GM12878 (cell line): ENCODE data around the gene EFCAB8. TPM values are rescaled to one million over a fixed set of nuclear protein-coding genes. Genes with fewer than 3 reads are reported as not detected.

ENCODE experiments used
- ATAC-seq: fragments of 200-7000 bp; cut with Tn5 transposase; 3 replicates; pipeline ENCODE4 v1.9.1; 2020; ENCODE audit warnings: mild to moderate bottlenecking, moderate library complexity
- BruUV-seq: library from RNA; stranded (reverse); fragments of 400-500 nt; replicated peaks from 2 replicates; lab custom pipeline; 2021; lab: Mats Ljungman, UMichigan
- CTCF ChIA-PET: fragments of 300-600 bp; sonication (Branson Sonifier 250); formaldehyde crosslinking; extraction: SDS; loops from one replicate; lab custom pipeline; 2021; ENCODE audit warnings: inconsistent platforms; lab: Yijun Ruan, JAX
- POLR2A ChIA-PET: fragments of 350-600 bp; formaldehyde crosslinking; extraction: SDS; loops from one replicate; lab custom pipeline; 2021; ENCODE audit warnings: inconsistent platforms; lab: Charles Lee
- RAD21 ChIA-PET: fragments of 300-600 bp; sonication (Branson Sonifier 250); formaldehyde crosslinking; loops from one replicate; lab custom pipeline; 2023; ENCODE audit warnings: antibody characterized with exemption; ENCODE audit not compliant: unreplicated experiment; lab: Charles Lee
- SMC1A ChIA-PET: fragments of 300-600 bp; sonication (Branson Sonifier 250); formaldehyde crosslinking; loops from one replicate; lab custom pipeline; 2023; ENCODE audit not compliant: unreplicated experiment, uncharacterized antibody; lab: Charles Lee
- DNase-seq: peaks from one replicate; pipeline ENCODE4 v3.0.0-alpha.2; 2011; ENCODE audit warnings: low read depth, low spot score
- FAIRE-seq: peaks from 3 replicates; lab custom pipeline; 2011; peaks lifted over from hg19 to GRCh38; lab: Jason Lieb, UNC
- H2AFZ ChIP-seq: 2 replicates; pipeline ENCODE4 v1.6.0; 2011; ENCODE audit warnings: low read depth, low read length, control low read depth; ENCODE audit not compliant: control insufficient read depth
- H3K27ac ChIP-seq: 2 replicates; pipeline ENCODE4 v1.5.1; 2011; ENCODE audit warnings: control low read depth; ENCODE audit not compliant: control insufficient read depth, insufficient read depth
- H3K27me3 ChIP-seq, 2 experiments: replicated peaks in 1 of 2; 2 replicates each; pipeline versions ENCODE4 v1.6.0 to v1.6.1; 2011; ENCODE audit warnings: low read length in 1 of 2; ENCODE audit not compliant: control insufficient read depth in 2 of 2, insufficient read depth in 2 of 2
- H3K36me3 ChIP-seq, 2 experiments: 2 replicates each; pipeline ENCODE4 v1.5.1; 2011; ENCODE audit warnings: low read length in 1 of 2; ENCODE audit not compliant: control insufficient read depth in 2 of 2, insufficient read depth in 2 of 2
- H3K4me1 ChIP-seq: 2 replicates; pipeline ENCODE4 v1.6.1; 2011; ENCODE audit warnings: mild to moderate bottlenecking, low read length, moderate library complexity, mixed read lengths; ENCODE audit not compliant: control insufficient read depth, insufficient read depth
- H3K4me2 ChIP-seq: 2 replicates; pipeline ENCODE4 v1.6.0; 2011; ENCODE audit warnings: control low read depth; ENCODE audit not compliant: control insufficient read depth, insufficient read depth
- H3K4me3 ChIP-seq: fragments of 200-600 bp; sonication (generic); 2 replicates; pipeline ENCODE4 v1.5.1; 2016
- H3K79me2 ChIP-seq: 2 replicates; pipeline ENCODE4 v1.6.0; 2011; ENCODE audit warnings: low read length; ENCODE audit not compliant: control insufficient read depth, insufficient read depth
- H3K9ac ChIP-seq: 2 replicates; pipeline ENCODE4 v1.8.0; 2011; ENCODE audit warnings: low read length, control low read depth, mixed read lengths; ENCODE audit not compliant: control insufficient read depth, insufficient read depth
- H3K9me3 ChIP-seq: replicated peaks from 3 replicates; pipeline ENCODE4 v1.5.1; 2011; ENCODE audit warnings: mild to moderate bottlenecking, low read length; ENCODE audit not compliant: control insufficient read depth, insufficient read depth
- H4K20me1 ChIP-seq: 2 replicates; pipeline ENCODE4 v1.6.0; 2011; ENCODE audit not compliant: control insufficient read depth, insufficient read depth
- CREM ChIP-seq: IDR thresholded peaks from 2 replicates; pipeline ENCODE4 v1.6.1; 2014; ENCODE audit warnings: antibody characterized with exemption, low read depth
- HDAC2 ChIP-seq: fragments of 200-600 bp; sonication (generic); IDR thresholded peaks from 2 replicates; pipeline ENCODE4 v1.6.1; 2017
- IKZF2 ChIP-seq, 2 experiments: fragments of 450-650 bp; IDR thresholded peaks; 2 replicates each; pipeline ENCODE4 v1.6.1; 2017; ENCODE audit warnings: mild to moderate bottlenecking in 2 of 2, moderate library complexity in 2 of 2
- MEF2A ChIP-seq: IDR thresholded peaks from 2 replicates; pipeline ENCODE4 v1.6.1; 2011; ENCODE audit warnings: low read depth, mild to moderate bottlenecking, low read length, moderate library complexity; ENCODE audit not compliant: insufficient read depth
- MEF2B ChIP-seq: fragments of 450-650 bp; IDR thresholded peaks from 2 replicates; pipeline ENCODE4 v1.6.1; 2018; ENCODE audit warnings: mild to moderate bottlenecking, moderate library complexity; ENCODE audit not compliant: partially characterized antibody, poor library complexity, severe bottlenecking
- MYB ChIP-seq: fragments of 150-350 bp; IDR thresholded peaks from 2 replicates; pipeline ENCODE4 v1.6.1; 2014; ENCODE audit warnings: mild to moderate bottlenecking, low read depth, low read length, borderline replicate concordance
- NFYA ChIP-seq: IDR thresholded peaks from 2 replicates; pipeline ENCODE4 v1.6.1; 2011; ENCODE audit warnings: low read depth, mild to moderate bottlenecking, low read length, improper control_type of control experiment, borderline replicate concordance
- SMAD5 ChIP-seq: IDR thresholded peaks from 2 replicates; pipeline ENCODE4 v1.6.1; 2016; ENCODE audit warnings: antibody characterized with exemption, low read depth
- WGBS: methylation state at CpG from one replicate; pipeline ENCODE4 v1.1.6; 2016; ENCODE audit warnings: low lambda C conversion rate; ENCODE audit not compliant: insufficient replicate concordance, insufficient coverage; ENCODE audit errors: missing lambda C conversion rate; 5-methylcytosine and 5-hydroxymethylcytosine counted together
- in situ Hi-C: fragments of 300-500 bp; cut with MboI; formaldehyde crosslinking; loops from 9 replicates; pipeline ENCODE4 v1.14.3; 2018; ENCODE audit warnings: mixed read lengths
- intact Hi-C: fragments of 100-400 bp; cut with micrococcal nuclease; formaldehyde crosslinking; loops from one replicate; pipeline ENCODE4 v1.14.2; 2022; ENCODE audit not compliant: unreplicated experiment
- polyA plus RNA-seq, 11 experiments: library from polyadenylated mRNA; depleted of rRNA in 4 of 11; unstranded in 6 of 11; stranded (reverse) in 5 of 11; fragments of >200 nt; fragmentation: Nextera tagmentation in 4 of 11; fragmentation: Illumina TruSeq in 1 of 11; extraction: Ambion mirVana in 4 of 11; extraction: Trizol in 1 of 11; gene quantifications; 1 replicate in 1 of 11; 2 replicates in 10 of 11; pipeline versions ENCODE4 v1.2.1 to v1.2.3, GENCODE V29; 2011 to 2016; ENCODE audit warnings: inconsistent platforms in 2 of 11, missing spikeins in 2 of 11, low read depth in 1 of 11
- total RNA-seq, 4 experiments: library from RNA; depleted of rRNA in 3 of 4; stranded (reverse); fragments of >200 nt in 3 of 4; fragmentation: Illumina TruSeq in 1 of 4; extraction: Trizol in 1 of 4; gene quantifications; 2 replicates each; pipeline versions ENCODE4 v1.2.1 to v1.2.3, GENCODE V29; 2013 to 2021
- TF ChIP-seq, protein P1 (sequence below): fragments of 450-650 bp; IDR thresholded peaks from 2 replicates; pipeline ENCODE4 v1.6.1; 2017; ENCODE audit warnings: mild to moderate bottlenecking, moderate library complexity
- TF ChIP-seq, protein P2 (sequence below): fragments of 450-650 bp; IDR thresholded peaks from 2 replicates; pipeline ENCODE4 v1.6.1; 2017; ENCODE audit warnings: mild to moderate bottlenecking
- TF ChIP-seq, protein P3 (sequence below): IDR thresholded peaks from 2 replicates; pipeline ENCODE4 v1.6.1; 2012; ENCODE audit warnings: low read depth, low read length, improper control_type of control experiment
- TF ChIP-seq, protein P4 (sequence below): fragments of 450-650 bp; formaldehyde crosslinking; IDR thresholded peaks from 2 replicates; pipeline ENCODE4 v1.4.0; 2020; ENCODE audit warnings: mild to moderate bottlenecking, moderate library complexity

Gene EFCAB8
- total and polyA plus RNA-seq, 10 of the 15 experiments (the other 5 are each of a cell fraction or from before 2014, with no cell fraction given), result 0.04 to 0.18 (median 0.06) TPM; not detected in 4

DNA sequence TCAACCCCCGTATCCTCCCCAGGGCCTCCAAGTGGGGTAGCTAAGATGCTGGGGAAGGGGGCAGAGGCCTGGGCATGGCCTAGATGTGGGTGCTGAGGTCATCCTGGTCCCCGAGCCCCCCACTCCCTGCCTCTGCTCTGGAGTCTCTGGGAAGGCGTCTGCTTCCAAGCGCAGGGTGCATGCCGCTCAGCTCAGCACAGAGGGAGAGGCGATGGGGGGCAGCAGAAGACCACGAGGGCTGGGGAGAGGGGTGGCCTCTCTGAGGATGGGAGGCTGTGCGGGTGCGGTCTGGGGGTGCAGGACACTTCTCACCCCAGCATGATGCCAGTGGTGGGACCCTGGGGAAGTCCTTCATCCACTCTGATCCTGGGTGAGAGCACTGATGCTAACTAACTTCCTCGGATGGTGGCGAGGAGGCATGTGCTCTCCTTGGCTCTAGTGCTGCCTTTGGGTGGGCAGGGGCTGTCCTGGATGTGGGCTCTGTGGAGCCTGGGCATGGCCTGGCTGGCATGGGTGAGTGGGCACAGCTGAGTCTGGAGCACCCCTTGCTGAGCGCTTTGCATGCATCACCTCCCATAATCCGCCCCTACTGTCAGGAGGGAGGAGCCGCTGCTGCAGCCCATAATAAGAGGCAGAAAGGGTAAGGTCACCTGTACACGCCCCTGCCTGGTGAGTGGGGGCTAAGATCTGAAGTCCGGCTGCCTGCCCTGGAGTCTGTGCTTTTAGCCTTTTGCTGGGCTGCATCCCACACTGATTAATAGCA, 34.7 kb downstream of the EFCAB8 start:
- no peaks in the 10 kb centered on the region for H3K79me2 ChIP-seq
- POLR2A ChIA-PET, result no interaction called here
- no peaks in the 10 kb centered on the region for H3K27me3 ChIP-seq
- RAD21 ChIA-PET, result interaction anchor here (1.4 to 1.6 kb wide), 3 partner anchors 103 to 106 kb away, joined by 5 to 7 read pairs (median 5); no protein-coding TSS in a partner anchor
- H3K4me3 ChIP-seq, result no peak overlapping the region
- CTCF ChIA-PET, result interaction anchor here (6.7 kb wide), 1 partner anchor 103 kb away, joined by 49 read pairs; no protein-coding TSS in a partner anchor
- ATAC-seq (no peak; the same call in 2 of the 3 replicates), DNase-seq (no peak), FAIRE-seq (no peak)
- H3K9ac ChIP-seq, result no peak overlapping the region
- no peaks in the 10 kb centered on the region for H4K20me1 ChIP-seq
- in situ Hi-C loops (no loop called here), intact Hi-C loops (loop anchor here (1.0 kb wide), 1 partner anchor 103 kb away; no protein-coding TSS in a partner anchor)
- no peak overlapping the region for H3K4me2 ChIP-seq
- H3K27ac ChIP-seq, result no peak overlapping the region
- no peaks in the 10 kb centered on the region for H3K9me3 ChIP-seq
- no peaks in the 10 kb centered on the region for H3K4me1 ChIP-seq
- H2AFZ ChIP-seq, result no peak overlapping the region
- 66% methylated on average over 16 of the region's 16 CpGs for WGBS
- no peaks in the 10 kb centered on the region for H3K36me3 ChIP-seq
- BruUV-seq, result no TSS peak
- SMC1A ChIA-PET, result interaction anchor here (1.3 kb wide), 1 partner anchor 104 kb away, joined by 4 read pairs; no protein-coding TSS in a partner anchor
- TF ChIP-seq, protein P1, sequence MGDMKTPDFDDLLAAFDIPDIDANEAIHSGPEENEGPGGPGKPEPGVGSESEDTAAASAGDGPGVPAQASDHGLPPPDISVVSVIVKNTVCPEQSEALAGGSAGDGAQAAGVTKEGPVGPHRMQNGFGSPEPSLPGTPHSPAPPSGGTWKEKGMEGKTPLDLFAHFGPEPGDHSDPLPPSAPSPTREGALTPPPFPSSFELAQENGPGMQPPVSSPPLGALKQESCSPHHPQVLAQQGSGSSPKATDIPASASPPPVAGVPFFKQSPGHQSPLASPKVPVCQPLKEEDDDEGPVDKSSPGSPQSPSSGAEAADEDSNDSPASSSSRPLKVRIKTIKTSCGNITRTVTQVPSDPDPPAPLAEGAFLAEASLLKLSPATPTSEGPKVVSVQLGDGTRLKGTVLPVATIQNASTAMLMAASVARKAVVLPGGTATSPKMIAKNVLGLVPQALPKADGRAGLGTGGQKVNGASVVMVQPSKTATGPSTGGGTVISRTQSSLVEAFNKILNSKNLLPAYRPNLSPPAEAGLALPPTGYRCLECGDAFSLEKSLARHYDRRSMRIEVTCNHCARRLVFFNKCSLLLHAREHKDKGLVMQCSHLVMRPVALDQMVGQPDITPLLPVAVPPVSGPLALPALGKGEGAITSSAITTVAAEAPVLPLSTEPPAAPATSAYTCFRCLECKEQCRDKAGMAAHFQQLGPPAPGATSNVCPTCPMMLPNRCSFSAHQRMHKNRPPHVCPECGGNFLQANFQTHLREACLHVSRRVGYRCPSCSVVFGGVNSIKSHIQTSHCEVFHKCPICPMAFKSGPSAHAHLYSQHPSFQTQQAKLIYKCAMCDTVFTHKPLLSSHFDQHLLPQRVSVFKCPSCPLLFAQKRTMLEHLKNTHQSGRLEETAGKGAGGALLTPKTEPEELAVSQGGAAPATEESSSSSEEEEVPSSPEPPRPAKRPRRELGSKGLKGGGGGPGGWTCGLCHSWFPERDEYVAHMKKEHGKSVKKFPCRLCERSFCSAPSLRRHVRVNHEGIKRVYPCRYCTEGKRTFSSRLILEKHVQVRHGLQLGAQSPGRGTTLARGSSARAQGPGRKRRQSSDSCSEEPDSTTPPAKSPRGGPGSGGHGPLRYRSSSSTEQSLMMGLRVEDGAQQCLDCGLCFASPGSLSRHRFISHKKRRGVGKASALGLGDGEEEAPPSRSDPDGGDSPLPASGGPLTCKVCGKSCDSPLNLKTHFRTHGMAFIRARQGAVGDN, result no peak
- TF ChIP-seq HDAC2 (no peak), NFYA (no peak), MEF2A (no peak), MYB (no peak), SMAD5 (no peak), MEF2B (no peak), CREM (no peak), IKZF2 (IDR thresholded peaks at IDR 0.05) (no peak)
- TF ChIP-seq, protein P2, sequence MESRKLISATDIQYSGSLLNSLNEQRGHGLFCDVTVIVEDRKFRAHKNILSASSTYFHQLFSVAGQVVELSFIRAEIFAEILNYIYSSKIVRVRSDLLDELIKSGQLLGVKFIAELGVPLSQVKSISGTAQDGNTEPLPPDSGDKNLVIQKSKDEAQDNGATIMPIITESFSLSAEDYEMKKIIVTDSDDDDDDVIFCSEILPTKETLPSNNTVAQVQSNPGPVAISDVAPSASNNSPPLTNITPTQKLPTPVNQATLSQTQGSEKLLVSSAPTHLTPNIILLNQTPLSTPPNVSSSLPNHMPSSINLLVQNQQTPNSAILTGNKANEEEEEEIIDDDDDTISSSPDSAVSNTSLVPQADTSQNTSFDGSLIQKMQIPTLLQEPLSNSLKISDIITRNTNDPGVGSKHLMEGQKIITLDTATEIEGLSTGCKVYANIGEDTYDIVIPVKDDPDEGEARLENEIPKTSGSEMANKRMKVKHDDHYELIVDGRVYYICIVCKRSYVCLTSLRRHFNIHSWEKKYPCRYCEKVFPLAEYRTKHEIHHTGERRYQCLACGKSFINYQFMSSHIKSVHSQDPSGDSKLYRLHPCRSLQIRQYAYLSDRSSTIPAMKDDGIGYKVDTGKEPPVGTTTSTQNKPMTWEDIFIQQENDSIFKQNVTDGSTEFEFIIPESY, result no peak
- TF ChIP-seq, protein P3, sequence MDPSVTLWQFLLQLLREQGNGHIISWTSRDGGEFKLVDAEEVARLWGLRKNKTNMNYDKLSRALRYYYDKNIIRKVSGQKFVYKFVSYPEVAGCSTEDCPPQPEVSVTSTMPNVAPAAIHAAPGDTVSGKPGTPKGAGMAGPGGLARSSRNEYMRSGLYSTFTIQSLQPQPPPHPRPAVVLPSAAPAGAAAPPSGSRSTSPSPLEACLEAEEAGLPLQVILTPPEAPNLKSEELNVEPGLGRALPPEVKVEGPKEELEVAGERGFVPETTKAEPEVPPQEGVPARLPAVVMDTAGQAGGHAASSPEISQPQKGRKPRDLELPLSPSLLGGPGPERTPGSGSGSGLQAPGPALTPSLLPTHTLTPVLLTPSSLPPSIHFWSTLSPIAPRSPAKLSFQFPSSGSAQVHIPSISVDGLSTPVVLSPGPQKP, result no peak
- TF ChIP-seq, protein P4, sequence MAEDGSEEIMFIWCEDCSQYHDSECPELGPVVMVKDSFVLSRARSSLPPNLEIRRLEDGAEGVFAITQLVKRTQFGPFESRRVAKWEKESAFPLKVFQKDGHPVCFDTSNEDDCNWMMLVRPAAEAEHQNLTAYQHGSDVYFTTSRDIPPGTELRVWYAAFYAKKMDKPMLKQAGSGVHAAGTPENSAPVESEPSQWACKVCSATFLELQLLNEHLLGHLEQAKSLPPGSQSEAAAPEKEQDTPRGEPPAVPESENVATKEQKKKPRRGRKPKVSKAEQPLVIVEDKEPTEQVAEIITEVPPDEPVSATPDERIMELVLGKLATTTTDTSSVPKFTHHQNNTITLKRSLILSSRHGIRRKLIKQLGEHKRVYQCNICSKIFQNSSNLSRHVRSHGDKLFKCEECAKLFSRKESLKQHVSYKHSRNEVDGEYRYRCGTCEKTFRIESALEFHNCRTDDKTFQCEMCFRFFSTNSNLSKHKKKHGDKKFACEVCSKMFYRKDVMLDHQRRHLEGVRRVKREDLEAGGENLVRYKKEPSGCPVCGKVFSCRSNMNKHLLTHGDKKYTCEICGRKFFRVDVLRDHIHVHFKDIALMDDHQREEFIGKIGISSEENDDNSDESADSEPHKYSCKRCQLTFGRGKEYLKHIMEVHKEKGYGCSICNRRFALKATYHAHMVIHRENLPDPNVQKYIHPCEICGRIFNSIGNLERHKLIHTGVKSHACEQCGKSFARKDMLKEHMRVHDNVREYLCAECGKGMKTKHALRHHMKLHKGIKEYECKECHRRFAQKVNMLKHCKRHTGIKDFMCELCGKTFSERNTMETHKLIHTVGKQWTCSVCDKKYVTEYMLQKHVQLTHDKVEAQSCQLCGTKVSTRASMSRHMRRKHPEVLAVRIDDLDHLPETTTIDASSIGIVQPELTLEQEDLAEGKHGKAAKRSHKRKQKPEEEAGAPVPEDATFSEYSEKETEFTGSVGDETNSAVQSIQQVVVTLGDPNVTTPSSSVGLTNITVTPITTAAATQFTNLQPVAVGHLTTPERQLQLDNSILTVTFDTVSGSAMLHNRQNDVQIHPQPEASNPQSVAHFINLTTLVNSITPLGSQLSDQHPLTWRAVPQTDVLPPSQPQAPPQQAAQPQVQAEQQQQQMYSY (CRISPR knock-in tag), result no peak
